GM12891 (cell line): ENCODE data around the gene OR2AJ1.
"Not testable (repeated sequence)": the region's sequence is repeated elsewhere in the genome, so short reads cannot be mapped to it uniquely, and the experiment has no call there.

Experiments
- POLR2A ChIP-seq: IDR thresholded peaks from 2 replicates; pipeline ENCODE4 v1.6.1; 2011; ENCODE audit warnings: low read depth, low read length, control low read depth
- POLR2AphosphoS5 ChIP-seq: IDR thresholded peaks from 2 replicates; pipeline ENCODE4 v1.6.1; 2011; ENCODE audit warnings: low read depth, low read length, control low read depth
- SPI1 ChIP-seq: IDR thresholded peaks from 2 replicates; pipeline ENCODE4 v1.6.1; 2011; ENCODE audit warnings: low read depth, low read length, control low read depth

GRCh38 chr1:247936965-247937734, 12.5 kb downstream of the OR2AJ1 start:
- TF ChIP-seq POLR2A, POLR2AphosphoS5, SPI1: not testable (repeated sequence)
